Activated CD4-positive, alpha-beta T cell treated with anti-CD3 and anti-CD28 coated beads, Interleukin-2, amount 50 U/mL, for 48 hours (primary cell): ENCODE measurements around the gene DTWD2.
"Not testable (repeated sequence)": the region's sequence is repeated elsewhere in the genome, so short reads cannot be mapped to it uniquely, and the experiment has no call there.

Experiments used
- DNase-seq, 2 experiments: peaks; one replicate each; pipeline ENCODE4 v3.0.0-alpha.2; 2020

The DTWD2 gene

DNA sequence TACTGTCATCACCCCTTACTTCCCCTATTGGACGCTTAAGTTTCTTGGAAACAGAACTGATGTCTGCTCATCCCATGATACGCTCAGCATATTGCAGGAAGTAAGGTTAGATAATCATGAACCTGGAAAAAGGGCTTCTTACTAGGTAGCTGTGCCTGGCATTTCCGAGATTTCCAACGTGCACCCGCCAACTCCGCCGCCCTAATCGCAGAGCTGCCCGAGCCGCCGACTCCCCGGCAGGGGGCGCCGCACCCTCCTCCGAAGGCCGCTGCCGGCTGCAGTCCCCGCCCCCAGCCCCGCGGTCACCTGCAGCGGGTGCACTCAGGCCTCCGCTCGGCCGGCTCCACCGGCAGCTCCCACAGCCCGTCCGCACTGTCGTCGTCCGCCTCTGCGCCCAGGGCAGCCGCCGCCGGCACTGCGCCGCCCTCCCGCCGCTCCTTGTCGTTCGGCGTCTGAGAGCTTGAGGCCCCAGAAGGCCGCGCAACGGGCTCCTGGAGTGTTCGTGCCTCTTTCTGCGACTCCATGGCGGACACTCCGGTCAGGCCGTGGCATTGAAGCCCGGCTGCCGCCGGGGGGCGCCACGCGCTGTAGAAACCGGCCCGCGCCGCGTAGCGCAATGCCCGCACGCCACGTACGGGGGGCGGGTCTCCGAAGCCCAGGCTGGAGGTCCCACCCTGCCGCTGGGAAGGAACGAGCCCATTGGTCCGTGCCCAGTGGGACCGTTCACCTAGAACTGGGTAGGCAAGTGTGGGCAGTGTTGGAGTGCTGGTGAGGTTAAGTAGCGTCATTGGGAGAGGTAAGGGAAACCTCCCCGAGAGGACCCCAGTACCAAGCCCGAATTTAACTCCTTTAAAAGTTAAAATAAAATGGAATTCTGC, at the start of gene DTWD2:
Gene DTWD2 (minus strand): TSS at position 560 of the 878 bp plus-strand sequence. CDS start 36 bp downstream, at position 524.
- peak; percentile 92 to 94 for DNase-seq

GRCh38 chr5:119037496-119038215, 49.3 kb upstream of the DTWD2 start:
- no peak for DNase-seq

DNA sequence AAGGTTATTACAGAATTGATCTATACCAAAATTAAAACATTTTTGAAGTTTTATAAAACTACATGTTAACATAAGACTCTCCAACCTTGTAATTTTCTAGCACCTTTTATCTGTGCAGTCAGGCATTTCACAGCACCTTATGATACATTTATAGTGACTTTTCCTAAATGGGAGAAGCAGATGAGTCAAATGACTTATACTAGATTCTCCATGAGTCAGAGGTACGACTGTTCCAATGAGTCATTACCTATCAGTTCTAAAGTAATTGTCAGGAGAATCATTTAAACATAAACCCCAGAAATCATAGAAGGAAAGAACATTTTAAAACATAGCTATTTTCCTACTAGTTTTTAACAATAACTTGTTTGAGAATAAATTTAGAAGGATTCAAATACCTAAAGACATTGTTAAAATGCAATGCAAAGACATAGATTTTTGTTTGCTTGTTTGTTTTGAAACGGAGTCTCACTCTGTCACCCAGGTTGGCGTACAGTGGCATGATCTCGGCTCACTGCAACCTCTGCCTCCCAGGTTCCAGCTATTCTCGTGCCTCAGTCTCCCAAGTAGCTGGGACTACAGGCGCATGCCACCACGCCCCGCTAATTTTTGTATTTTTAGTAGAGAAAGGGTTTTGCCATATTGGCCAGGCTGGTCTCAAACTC, 47.9 kb upstream of the DTWD2 start:
- DNase-seq: no peak

DNA sequence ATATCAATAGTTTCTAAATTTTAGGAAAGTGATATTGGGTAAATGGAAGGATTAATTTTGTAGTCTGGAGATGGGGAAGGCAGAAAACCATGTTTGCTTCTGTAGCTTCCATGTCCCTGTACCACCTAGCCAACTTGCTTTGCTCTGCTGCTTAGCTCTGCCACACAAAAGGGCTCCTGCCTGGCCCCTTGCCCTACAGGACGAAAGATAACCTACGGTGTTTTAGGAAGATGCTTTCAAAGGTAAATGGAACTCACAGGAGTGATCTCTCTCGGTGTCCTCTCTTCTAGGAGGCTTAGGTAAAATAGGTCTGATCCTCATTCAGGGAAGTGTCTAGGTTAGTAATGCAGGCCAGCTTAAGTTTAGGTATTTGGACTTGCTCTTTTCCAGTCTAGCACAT, 44.8 kb upstream of the DTWD2 start:
- no peak for DNase-seq

- DNase-seq: no peak
Observed at GRCh38 chr5:119032656-119033055, 44.3 kb upstream of the DTWD2 start.

- peak in 1 of 2 experiments; percentile 24 for DNase-seq
Observed at GRCh38 chr5:119031905-119032304, 43.6 kb upstream of the DTWD2 start.

- no peak for DNase-seq
Observed at GRCh38 chr5:119031011-119031886, 42.9 kb upstream of the DTWD2 start.

DNA sequence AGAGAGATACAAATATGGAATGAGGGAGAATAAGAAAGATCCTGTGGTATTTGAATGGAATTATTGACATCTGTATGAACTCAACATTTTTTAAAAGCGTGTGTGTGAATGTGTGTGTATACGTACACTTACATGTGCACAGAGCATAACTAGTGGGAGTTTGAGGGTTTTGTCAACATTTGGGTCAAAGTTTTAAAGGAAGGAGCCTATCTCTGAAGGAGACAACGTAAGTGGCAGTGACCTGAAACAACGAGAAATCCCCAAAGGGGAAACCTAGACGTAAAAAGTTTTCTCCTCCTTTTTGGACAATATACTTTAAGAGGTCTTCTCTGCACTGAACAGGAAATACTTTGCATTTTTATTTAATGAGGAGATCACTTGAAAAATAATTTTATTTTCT, 40.2 kb upstream of the DTWD2 start:
- DNase-seq: no peak

GRCh38 chr5:119022773-119023172, 34.4 kb upstream of the DTWD2 start:
- no peak for DNase-seq

GRCh38 chr5:119022017-119022745, 33.8 kb upstream of the DTWD2 start:
- DNase-seq: no peak

DNA sequence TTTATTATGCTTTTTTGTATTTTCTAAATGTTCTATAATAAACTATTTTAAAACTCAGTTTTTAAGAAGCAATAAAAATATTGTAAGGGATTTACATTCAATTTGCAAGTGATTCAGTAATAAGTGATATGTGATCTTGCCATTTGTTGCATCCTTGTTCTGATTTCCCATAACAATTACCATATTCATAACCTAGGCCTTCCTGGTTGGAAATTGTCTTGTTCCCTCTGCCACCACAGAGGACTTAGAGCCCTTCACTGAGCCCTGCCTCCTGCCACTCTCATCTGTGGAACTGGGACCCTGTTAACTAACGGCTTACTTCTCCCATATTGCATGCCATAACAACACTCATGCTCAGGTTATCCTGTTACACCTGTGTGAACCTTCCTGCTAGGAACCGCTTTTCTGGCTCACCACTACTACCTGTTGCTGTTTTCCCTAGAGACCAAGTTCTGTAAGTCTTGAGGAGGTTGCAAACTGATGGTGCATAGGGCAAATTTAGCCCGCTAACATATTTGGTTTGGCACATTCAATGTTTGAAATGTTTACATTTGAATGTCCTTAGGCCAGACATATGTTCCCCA, 32.9 kb upstream of the DTWD2 start:
- no peak for DNase-seq

DNA sequence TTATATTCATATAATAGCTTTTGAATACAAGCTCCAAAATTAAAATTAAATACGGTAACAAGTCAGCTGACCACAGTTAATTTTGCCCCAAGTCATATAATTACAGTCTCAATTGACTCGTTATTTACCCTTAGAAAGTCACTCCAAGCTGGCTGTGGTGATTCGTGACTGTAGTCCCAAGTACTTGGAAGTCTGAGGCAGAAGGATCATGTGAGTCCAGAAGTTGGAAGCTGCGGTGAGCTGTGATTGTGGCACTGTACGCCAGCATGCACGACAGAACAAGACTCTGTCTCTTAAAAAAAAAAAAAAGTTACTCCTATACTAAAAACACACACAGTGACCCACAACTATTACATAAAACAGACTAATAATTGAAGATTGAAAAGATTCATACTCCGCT, 31.6 kb upstream of the DTWD2 start:
- DNase-seq: no peak

GRCh38 chr5:119019501-119019900, 31.2 kb upstream of the DTWD2 start:
- no peak for DNase-seq

- DNase-seq: no peak
Observed at GRCh38 chr5:119017994-119018393, 29.6 kb upstream of the DTWD2 start.

DNA sequence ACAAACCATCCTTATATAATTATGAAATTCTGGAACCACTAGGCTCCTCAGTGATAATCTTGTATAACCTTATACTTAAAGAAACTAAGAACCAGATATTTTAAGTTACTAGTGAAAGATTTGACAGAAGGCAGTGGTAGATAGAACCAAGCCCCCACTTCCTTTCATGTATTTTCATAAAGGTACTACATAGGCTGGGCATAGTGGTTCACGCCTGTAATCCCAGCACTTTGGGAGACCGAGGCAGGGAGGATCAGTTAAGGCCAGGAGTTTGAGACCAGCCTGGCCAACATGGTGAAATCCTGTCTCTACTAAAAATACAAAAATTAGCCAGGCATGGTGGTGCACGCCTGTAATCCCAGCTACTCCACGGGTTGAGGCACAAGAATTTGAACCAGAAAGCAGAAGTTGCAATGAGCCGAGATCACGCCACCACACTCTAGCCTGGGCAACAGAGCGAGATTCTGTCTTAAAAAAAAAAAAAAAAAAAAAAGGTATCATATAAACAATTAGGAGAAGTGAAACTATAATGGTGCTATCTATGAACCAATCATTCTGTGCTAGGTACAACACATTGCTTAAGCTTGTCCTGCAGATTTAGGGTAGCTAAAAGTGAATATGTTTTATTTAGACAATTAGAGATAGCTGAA, 27.9 kb upstream of the DTWD2 start:
- DNase-seq: no peak

GRCh38 chr5:119011186-119011585, 22.8 kb upstream of the DTWD2 start:
- no peak for DNase-seq

GRCh38 chr5:119010206-119010605, 21.9 kb upstream of the DTWD2 start:
- no peak for DNase-seq

GRCh38 chr5:119009131-119009530, 20.8 kb upstream of the DTWD2 start:
- DNase-seq: no peak

- DNase-seq: no peak
Observed at GRCh38 chr5:118999696-119000095, 11.3 kb upstream of the DTWD2 start.

DNA sequence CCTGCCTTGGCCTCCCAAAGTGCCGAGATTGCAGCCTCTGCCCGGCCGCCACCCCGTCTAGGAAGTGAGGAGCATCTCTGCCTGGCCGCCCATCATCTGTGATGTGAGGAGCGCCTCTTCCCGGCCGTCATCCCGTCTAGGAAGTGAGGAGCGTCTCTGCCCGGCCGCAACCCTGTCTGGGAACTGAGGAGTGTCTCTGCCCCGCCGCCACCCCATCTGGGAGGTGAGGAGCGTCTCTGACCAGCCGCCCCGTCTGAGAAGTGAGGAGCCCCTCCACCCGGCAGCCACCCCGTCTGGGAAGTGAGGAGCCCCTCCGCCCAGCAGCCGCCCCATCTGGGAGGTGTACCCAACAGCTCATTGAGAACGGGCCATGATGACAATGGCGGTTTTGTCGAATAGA, 10.5 kb upstream of the DTWD2 start:
- not testable (repeated sequence) for DNase-seq

DNA sequence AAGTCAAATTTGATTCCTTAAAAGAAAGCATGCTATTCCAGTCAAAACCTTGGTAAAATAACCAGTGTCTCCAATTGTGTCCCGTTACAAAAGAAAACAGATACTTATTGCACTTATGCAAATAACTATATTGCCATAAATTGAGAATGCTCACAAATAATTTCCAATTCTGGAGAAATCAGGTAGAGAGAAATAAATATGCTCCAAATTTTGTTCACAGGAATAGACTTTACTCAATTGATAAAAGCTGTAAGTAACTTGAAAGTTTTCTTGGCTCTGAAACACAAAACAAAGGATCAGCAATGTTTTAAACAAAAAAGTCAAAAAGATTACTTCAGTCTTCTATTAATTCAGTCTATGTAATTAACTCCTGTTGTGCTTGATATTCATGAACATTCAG, 7.8 kb upstream of the DTWD2 start:
- no peak for DNase-seq
